ENCODE data around the gene CLSTN1. TPM values are rescaled to one million over a fixed set of nuclear protein-coding genes. Genes with fewer than 3 reads are reported as not detected.

Gene CLSTN1
- total and polyA plus RNA-seq, 2 of the 13 experiments (the other 11 are each of a cell fraction or from before 2014, with no cell fraction given) = 19.7 to 29.8 TPM

DNA sequence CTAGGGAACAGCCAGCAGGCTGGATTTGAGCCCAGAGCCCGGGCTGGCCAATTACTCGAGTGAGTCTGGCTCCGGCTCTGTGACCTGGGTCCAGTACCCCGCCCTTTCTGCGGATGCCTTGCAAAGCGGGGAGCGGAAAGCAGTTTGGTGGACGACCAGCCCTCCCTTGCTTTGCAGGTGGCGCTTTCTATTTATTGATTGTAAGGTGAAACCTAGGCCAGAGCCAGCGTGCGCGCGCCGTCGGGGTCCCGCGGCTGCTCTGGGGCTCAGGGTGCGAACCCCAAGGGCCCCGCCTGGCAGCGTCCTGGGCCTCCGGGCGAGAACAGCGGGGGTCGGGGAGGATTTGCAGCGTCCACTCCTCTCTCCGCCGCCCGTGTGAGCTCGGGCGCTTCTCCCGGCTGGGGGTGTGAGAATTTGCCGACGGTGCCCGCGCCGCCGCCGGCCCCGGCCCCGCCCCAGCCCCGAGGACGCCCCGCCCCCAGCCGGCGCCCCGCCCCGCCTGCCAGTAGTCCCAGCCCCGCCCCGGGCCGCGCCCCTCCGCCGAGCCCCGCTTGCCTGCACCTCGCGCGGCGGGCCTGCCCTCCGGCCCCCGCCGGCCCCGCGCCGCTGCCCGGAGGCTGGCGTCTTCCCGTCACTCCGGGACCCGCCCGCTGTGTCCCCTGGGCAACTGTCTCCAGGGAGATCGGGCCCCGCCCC, 134.6 kb downstream of the CLSTN1 start (continued):
- TF ChIP-seq, protein P1, sequence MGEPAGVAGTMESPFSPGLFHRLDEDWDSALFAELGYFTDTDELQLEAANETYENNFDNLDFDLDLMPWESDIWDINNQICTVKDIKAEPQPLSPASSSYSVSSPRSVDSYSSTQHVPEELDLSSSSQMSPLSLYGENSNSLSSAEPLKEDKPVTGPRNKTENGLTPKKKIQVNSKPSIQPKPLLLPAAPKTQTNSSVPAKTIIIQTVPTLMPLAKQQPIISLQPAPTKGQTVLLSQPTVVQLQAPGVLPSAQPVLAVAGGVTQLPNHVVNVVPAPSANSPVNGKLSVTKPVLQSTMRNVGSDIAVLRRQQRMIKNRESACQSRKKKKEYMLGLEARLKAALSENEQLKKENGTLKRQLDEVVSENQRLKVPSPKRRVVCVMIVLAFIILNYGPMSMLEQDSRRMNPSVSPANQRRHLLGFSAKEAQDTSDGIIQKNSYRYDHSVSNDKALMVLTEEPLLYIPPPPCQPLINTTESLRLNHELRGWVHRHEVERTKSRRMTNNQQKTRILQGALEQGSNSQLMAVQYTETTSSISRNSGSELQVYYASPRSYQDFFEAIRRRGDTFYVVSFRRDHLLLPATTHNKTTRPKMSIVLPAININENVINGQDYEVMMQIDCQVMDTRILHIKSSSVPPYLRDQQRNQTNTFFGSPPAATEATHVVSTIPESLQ (CRISPR knock-in tag; conservative IDR thresholded peaks at IDR 0.05) = no peak
- no peak for TF ChIP-seq ZSCAN12 (CRISPR knock-in tag; IDR thresholded peaks at IDR 0.05)
- no peak for TF ChIP-seq ZNF101 (CRISPR knock-in tag; IDR thresholded peaks at IDR 0.05; ENCODE audit: borderline replicate concordance, low read depth)
- TF ChIP-seq, protein P2, sequence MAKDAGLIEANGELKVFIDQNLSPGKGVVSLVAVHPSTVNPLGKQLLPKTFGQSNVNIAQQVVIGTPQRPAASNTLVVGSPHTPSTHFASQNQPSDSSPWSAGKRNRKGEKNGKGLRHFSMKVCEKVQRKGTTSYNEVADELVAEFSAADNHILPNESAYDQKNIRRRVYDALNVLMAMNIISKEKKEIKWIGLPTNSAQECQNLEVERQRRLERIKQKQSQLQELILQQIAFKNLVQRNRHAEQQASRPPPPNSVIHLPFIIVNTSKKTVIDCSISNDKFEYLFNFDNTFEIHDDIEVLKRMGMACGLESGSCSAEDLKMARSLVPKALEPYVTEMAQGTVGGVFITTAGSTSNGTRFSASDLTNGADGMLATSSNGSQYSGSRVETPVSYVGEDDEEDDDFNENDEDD (CRISPR knock-in tag; IDR thresholded peaks at IDR 0.05; ENCODE audit: borderline replicate concordance) = no peak
- TF ChIP-seq KLF15 (CRISPR knock-in tag; IDR thresholded peaks at IDR 0.05; ENCODE audit: borderline replicate concordance) = no peak
- TF ChIP-seq, protein P3, sequence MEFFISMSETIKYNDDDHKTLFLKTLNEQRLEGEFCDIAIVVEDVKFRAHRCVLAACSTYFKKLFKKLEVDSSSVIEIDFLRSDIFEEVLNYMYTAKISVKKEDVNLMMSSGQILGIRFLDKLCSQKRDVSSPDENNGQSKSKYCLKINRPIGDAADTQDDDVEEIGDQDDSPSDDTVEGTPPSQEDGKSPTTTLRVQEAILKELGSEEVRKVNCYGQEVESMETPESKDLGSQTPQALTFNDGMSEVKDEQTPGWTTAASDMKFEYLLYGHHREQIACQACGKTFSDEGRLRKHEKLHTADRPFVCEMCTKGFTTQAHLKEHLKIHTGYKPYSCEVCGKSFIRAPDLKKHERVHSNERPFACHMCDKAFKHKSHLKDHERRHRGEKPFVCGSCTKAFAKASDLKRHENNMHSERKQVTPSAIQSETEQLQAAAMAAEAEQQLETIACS (CRISPR knock-in tag; IDR thresholded peaks at IDR 0.05) = peak; percentile 39; the same call in 1 of the 2 replicates
- TF ChIP-seq, protein P4, sequence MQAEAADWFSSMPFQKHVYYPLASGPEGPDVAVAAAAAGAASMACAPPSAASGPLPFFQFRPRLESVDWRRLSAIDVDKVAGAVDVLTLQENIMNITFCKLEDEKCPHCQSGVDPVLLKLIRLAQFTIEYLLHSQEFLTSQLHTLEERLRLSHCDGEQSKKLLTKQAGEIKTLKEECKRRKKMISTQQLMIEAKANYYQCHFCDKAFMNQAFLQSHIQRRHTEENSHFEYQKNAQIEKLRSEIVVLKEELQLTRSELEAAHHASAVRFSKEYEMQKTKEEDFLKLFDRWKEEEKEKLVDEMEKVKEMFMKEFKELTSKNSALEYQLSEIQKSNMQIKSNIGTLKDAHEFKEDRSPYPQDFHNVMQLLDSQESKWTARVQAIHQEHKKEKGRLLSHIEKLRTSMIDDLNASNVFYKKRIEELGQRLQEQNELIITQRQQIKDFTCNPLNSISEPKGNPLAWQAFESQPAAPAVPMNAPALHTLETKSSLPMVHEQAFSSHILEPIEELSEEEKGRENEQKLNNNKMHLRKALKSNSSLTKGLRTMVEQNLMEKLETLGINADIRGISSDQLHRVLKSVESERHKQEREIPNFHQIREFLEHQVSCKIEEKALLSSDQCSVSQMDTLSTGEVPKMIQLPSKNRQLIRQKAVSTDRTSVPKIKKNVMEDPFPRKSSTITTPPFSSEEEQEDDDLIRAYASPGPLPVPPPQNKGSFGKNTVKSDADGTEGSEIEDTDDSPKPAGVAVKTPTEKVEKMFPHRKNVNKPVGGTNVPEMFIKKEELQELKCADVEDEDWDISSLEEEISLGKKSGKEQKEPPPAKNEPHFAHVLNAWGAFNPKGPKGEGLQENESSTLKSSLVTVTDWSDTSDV (CRISPR knock-in tag; IDR thresholded peaks at IDR 0.05) = no peak; the same call in 1 of the 2 replicates
- TF ChIP-seq, protein P5, sequence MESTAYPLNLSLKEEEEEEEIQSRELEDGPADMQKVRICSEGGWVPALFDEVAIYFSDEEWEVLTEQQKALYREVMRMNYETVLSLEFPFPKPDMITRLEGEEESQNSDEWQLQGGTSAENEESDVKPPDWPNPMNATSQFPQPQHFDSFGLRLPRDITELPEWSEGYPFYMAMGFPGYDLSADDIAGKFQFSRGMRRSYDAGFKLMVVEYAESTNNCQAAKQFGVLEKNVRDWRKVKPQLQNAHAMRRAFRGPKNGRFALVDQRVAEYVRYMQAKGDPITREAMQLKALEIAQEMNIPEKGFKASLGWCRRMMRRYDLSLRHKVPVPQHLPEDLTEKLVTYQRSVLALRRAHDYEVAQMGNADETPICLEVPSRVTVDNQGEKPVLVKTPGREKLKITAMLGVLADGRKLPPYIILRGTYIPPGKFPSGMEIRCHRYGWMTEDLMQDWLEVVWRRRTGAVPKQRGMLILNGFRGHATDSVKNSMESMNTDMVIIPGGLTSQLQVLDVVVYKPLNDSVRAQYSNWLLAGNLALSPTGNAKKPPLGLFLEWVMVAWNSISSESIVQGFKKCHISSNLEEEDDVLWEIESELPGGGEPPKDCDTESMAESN (CRISPR knock-in tag; conservative IDR thresholded peaks at IDR 0.05) = 0 out of 2 replicates have a peak, but pooled peaks have one; percentile 55
- no peak for TF ChIP-seq PAX8 (CRISPR knock-in tag; IDR thresholded peaks at IDR 0.05; ENCODE audit: borderline replicate concordance)
- TF ChIP-seq YEATS4 (CRISPR knock-in tag; IDR thresholded peaks at IDR 0.05; ENCODE audit: borderline replicate concordance) = no peak
- TF ChIP-seq ZNF160 (CRISPR knock-in tag; IDR thresholded peaks at IDR 0.05) = no peak
- TF ChIP-seq GLI4 (CRISPR knock-in tag; IDR thresholded peaks at IDR 0.05; ENCODE audit: borderline replicate concordance) = no peak
- TF ChIP-seq ERF (CRISPR knock-in tag; IDR thresholded peaks at IDR 0.05) = peak; percentile 12; the same call in 1 of the 2 replicates
- TF ChIP-seq NONO (IDR thresholded peaks at IDR 0.05) = no peak
- TF ChIP-seq NONO (CRISPR knock-in tag; conservative IDR thresholded peaks at IDR 0.05) = 0 out of 2 replicates have a peak, but pooled peaks have one; percentile 26
- TF ChIP-seq, protein P6, sequence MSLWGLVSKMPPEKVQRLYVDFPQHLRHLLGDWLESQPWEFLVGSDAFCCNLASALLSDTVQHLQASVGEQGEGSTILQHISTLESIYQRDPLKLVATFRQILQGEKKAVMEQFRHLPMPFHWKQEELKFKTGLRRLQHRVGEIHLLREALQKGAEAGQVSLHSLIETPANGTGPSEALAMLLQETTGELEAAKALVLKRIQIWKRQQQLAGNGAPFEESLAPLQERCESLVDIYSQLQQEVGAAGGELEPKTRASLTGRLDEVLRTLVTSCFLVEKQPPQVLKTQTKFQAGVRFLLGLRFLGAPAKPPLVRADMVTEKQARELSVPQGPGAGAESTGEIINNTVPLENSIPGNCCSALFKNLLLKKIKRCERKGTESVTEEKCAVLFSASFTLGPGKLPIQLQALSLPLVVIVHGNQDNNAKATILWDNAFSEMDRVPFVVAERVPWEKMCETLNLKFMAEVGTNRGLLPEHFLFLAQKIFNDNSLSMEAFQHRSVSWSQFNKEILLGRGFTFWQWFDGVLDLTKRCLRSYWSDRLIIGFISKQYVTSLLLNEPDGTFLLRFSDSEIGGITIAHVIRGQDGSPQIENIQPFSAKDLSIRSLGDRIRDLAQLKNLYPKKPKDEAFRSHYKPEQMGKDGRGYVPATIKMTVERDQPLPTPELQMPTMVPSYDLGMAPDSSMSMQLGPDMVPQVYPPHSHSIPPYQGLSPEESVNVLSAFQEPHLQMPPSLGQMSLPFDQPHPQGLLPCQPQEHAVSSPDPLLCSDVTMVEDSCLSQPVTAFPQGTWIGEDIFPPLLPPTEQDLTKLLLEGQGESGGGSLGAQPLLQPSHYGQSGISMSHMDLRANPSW (CRISPR knock-in tag; IDR thresholded peaks at IDR 0.05; ENCODE audit: borderline replicate concordance) = no peak

All from HepG2 (cell line).